Inflammatory macrophage (primary cell): ENCODE results near the gene PBX1.

Experiments used
- DNase-seq, 2 donors: peaks; one replicate each; pipeline ENCODE4 v3.0.0-alpha.2; 2020 to 2022

Gene PBX1

DNA sequence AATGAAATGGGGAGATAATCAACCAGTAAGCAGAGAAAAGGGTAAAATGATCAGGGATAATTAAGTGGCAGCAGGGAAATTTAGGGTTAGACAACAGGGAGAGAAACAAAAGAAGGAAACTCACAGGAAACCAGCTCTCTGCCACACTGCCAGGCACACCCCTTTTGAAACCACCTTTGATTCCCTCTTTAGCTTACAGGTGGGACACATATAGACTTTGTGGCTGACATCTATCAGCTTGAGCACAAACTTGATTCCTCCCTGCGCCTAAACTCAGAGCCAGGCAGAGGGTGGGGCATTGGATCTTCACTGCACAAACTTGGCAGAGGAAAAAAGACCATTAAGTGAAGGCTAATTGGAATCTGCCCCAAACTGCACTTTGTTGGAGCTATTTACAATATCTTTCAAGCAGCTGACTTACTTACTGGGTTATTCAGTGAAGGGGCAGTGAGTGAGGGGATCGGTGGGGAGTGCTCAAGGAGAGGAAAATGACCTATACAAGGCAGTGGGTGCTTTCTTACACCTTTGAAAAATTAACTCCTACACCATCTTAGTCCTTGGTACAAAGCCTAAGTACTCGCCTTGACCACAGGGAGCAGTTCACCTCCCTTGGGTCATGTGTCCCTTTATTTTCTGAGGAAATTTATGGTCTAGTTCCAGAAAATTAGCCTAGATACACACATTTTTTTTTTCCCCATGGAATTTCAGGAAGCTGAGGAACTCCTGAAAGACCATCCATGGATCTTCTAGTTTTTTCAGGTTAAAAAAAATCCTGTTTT, 60.2 kb downstream of the PBX1 start:
- no peak for DNase-seq

GRCh38 chr1:164622068-164622845, 63.3 kb downstream of the PBX1 start:
- no peak for DNase-seq

- DNase-seq: no peak
Measured at GRCh38 chr1:164623805-164624204, 64.8 kb downstream of the PBX1 start.

GRCh38 chr1:164624400-164624799, 65.4 kb downstream of the PBX1 start:
- DNase-seq: no peak

GRCh38 chr1:164625004-164625617, 66.1 kb downstream of the PBX1 start:
- DNase-seq: peak in 1 of 2 donors; percentile 15

DNA sequence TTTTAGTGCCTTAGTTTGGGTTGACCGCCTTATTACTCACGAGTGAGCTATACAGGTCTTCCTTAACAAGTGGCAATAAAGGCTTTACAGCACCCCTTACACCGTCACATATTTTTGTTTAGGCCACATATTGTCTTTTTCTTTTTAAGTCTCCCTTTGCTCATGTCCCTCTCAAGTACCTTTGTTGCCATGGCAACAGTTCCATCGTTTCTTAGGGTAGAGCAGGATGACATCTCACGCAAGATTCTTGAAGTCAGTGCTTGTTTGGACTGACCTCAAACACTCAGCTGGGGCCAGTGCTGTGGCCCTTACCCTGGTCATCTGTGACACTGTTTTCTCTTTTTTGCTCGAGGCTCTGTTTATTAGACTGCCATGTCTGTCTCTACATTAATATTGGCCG, 69.8 kb downstream of the PBX1 start:
- DNase-seq: no peak

- no peak for DNase-seq
Measured at GRCh38 chr1:164629971-164630370, 71.0 kb downstream of the PBX1 start.

GRCh38 chr1:164630626-164631396, 71.8 kb downstream of the PBX1 start:
- no peak for DNase-seq

DNA sequence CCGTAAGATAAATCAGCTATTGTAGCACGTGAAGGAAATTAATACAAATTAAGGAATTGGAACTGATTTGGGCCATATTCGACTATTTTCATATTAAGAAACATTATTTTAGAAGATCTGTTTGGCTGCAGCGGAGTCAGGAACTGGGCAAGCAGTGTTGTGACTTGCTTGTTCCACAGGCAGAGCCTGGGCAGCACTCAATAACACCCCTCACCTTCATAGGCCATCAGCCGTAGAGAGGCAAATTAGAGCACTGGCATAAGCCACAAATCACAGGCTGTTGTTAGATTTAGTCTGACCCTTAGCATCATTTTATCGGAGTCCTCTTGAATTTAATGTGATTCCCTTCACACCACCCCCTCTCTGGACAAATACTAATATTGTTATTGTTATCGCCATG, 72.8 kb downstream of the PBX1 start:
- DNase-seq: no peak

DNA sequence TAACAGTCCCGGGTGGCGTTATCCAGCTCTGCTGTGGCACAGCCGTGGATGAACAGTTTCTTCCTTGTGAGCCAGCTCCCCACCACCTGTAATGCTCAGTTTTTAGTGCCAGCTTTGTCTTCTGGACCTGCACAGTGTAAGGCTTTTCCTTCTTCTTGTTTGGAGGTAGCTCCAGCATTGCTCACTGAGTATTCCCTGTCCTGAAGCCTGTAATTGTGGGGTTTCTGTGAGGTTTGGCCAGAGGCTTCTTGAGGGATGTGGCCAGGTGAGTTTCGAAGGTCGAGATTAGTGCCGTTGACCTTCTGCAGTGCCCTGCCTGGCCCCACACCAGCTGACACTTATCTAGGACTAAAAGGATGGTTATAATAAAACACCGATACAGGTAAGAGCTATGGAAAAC, 75.0 kb downstream of the PBX1 start:
- peak; percentile 8 to 12 for DNase-seq

- no peak for DNase-seq
Measured at GRCh38 chr1:164635059-164635802, 76.2 kb downstream of the PBX1 start.

DNA sequence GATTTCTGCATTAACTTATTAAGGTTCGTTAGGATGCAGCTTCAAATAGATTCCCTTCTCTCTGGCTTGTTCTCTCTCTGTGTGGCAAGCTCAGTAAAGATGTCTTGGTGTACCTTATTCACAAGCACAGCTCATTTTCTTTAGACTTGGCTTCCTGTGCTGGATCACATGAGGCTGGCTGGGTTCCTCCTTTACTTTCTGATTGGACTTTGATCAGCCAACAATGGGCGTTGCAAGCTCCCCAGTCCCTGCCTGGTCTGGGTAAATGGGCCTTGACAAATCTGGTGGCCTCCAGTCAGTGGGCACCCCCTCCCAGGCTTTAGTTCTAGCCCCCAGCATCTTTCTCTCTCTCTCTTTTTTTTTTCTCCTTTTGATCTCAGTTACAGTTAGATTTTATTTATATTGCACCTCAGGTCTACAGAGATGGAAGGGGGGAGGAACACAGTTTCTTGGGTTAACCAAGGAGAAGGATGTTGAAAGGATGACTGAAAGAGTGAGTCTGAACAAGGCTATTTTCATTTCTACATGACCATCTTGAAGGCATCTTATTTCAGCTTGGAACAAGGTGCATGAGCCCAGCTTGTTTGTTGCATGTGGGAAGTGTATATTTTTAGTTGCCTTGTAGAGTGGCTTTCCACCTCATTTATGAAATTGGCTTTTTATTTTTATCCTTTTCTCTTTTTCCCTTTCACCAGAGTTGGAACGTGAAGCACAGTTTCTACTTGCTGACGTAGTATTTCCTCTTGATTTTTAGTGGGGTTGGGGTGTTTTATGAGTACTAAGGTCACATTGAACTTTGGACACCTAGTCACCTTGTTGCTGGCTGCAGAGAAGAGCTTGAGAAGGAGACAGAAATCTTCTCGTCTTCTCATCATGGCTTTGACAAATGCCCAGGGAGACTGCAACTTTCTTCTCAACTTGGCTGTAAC, 77.1 kb downstream of the PBX1 start:
- DNase-seq: no peak

DNA sequence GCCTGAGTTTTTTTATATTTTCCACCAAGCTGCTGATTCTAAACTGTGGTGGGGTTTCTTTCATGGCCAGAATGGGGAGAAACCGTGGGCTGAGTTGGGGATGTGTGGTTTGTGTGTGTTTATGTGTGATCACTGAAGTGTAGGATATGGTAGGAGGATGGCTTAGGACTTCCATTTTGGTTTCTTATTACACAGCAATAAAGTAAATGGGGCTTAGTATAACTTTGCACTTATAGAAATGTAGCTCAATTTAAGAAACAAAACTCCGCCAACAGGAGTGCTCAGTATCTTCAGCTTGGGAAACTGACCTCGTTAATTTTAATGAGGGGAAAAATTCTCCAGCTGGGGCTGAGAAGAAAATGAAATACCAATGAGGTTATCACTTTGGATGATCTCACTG, 77.8 kb downstream of the PBX1 start:
- no peak for DNase-seq

- DNase-seq: no peak
Measured at GRCh38 chr1:164637461-164638375, 78.7 kb downstream of the PBX1 start.

DNA sequence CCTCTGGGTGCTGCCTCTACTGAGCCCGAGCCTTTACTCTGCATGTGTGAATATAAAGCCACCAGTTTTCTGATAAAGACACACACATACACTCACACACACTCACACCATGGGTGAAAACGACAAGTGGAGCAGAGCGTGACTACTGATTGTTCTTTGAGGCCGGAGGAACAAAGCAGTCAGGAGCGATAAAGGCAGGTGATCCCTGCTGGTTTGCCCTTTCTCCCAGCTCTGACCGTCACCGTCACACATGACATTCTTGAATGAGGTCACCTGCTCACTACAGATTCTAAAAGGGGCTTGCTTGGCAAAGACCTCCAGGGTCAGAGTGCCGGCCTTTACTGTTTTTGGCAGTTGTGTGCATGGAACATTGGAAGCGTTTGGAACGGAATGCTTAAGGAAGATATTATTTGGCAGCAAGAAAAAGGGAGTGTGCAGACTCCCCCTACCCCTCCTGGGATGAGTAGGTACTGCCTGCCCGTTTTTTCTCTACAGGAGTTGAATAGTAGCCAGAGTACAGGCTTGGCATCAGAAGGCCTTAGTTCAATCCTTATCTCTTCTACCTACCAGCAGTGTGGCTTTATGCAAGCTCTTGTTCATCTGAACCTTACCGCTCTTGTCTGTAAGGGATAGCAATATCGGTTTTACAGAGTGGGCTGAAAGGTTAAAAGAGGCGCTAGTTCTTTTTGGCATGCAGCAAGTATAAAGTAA, 79.7 kb downstream of the PBX1 start:
- DNase-seq: no peak

DNA sequence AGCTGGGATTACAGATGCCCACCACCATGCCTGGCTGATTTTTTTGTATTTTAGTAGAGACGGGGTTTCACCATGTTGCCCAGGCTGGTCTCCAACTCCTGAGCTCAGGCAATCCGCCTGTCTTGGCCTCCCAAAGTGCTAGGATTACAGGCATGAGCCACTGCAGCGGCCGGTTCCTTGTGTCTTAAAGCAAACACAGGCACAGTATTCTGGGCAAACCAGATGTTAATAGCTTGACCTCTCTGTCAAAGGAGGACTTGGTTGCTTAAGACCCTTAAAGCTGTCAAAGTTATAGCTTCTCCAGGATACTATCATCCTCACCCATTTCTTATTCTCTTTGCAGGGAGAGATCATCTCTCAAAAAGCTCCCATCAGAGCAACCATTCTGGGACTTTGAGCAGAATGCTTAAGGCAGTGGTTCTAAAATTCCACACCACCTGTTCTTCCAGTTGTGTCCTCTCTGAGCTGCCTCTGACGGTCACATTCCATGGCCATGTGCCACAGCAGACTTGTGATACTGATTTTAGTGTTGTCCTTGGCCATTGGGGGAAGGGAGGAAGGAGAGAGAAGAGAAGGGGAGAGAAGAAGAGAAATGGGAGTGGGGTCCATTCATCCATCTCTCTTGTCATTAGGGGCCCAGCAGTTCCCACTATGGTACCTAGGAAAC, 81.8 kb downstream of the PBX1 start:
- no peak for DNase-seq

DNA sequence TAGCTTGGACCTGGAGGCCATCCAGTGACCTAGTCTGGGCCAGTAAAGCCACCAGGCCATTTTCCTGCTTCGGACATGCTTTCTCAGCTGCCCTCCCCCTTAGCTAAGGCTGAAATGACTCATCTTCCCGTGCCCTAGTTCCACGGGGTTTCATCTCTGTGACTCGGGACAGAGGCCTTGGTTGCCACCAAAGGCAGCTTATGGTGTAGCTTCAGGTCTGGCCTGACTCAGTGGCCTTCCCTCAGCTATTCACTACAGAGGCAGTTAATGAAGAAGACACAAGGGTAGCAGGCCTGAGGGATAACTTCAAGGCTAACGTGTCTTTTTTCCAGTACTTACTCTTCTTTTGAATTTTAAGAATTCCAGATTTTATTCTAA, 82.4 kb downstream of the PBX1 start:
- no peak for DNase-seq

- DNase-seq: no peak
Measured at GRCh38 chr1:164643018-164643417, 84.0 kb downstream of the PBX1 start.

DNA sequence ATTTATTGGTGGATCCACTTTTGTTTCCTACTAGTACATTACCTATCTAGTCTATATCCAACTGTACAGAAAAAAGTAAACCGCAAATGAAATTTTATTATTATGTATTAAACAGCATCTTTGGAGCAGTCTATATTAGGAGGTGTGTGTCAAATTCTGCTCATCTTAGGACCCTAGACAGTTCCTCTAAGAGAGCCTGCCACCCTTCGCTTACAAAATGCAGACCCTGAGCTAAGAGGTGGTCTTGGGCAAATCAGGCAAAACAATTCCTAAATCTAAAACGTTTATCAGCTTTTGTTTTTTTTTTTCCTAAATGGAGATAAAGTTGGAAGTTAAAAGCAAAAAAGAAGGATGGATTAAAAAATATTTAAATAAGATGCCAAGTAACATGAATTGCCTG, 85.3 kb downstream of the PBX1 start:
- no peak for DNase-seq
